Heart right ventricle (tissue), 16 donors: ENCODE results near the gene SULT1A2. TPM values are rescaled to one million over a fixed set of nuclear protein-coding genes. Genes with fewer than 3 reads are reported as not detected.

Experiments used
- ATAC-seq, 8 donors: fragments of 200-7000 bp; cut with Tn5 transposase; one replicate each; pipeline ENCODE4 v1.9.1; 2020; ENCODE audit warnings: mild to moderate bottlenecking in 8 of 8, moderate library complexity in 8 of 8, moderate number of reproducible peaks in 1 of 8
- DNase-seq, 2 donors: peaks; one replicate each; pipeline ENCODE4 v3.0.0-alpha.2; 2020
- H3K27ac ChIP-seq, 10 donors: fragments of 200-600 bp; sonication (generic) in 2 of 10; one replicate each; pipeline versions ENCODE4 v1.5.0 to v1.8.0; 2020 to 2022; ENCODE audit warnings: mild to moderate bottlenecking in 3 of 10
- H3K27me3 ChIP-seq, 7 donors: fragments of 200-600 bp; one replicate each; pipeline ENCODE4 v1.8.0; 2021 to 2022; ENCODE audit warnings: mild to moderate bottlenecking in 2 of 7
- H3K36me3 ChIP-seq, 9 donors: fragments of 200-600 bp; sonication (generic) in 1 of 9; one replicate each; pipeline versions ENCODE4 v1.5.0 to v1.8.0; 2020 to 2022; ENCODE audit warnings: mild to moderate bottlenecking in 2 of 9
- H3K4me1 ChIP-seq, 9 donors: fragments of 200-600 bp; sonication (generic) in 1 of 9; one replicate each; pipeline versions ENCODE4 v1.5.0 to v1.8.0; 2020 to 2022; ENCODE audit warnings: mild to moderate bottlenecking in 4 of 9
- H3K4me3 ChIP-seq, 10 donors: fragments of 200-600 bp; sonication (generic) in 2 of 10; one replicate each; pipeline versions ENCODE4 v1.5.0 to v1.8.0; 2020 to 2022; ENCODE audit warnings: mild to moderate bottlenecking in 7 of 10, moderate library complexity in 2 of 10
- H3K9me3 ChIP-seq, 11 donors: fragments of 200-600 bp in 10 of 11; sonication (generic) in 2 of 11; one replicate each; pipeline versions ENCODE4 v1.5.0 to v1.8.0; 2013 to 2022; ENCODE audit warnings: mild to moderate bottlenecking in 2 of 11, control low read depth in 1 of 11, moderate library complexity in 1 of 11
- WGBS, 2 donors: extraction: QIAGEN DNeasy Blood & Tissue Kit; methylation state at CpG; one replicate each; pipeline ENCODE4 v1.1.7; 2013; ENCODE audit warnings: inconsistent platforms in 1 of 2; 5-methylcytosine and 5-hydroxymethylcytosine counted together
- intact Hi-C, 10 donors: fragments of 100-400 bp; cut with DNase I; formaldehyde crosslinking; loops; one replicate each; pipeline versions ENCODE4 v1.11.1 to v1.14.2; 2022
- polyA plus RNA-seq, 2 donors: library from polyadenylated mRNA; stranded (reverse); fragments of 200-250 nt; gene quantifications; one replicate each; pipeline ENCODE4 v1.2.3, GENCODE V29; 2013
- total RNA-seq, 10 donors: library from RNA; stranded (reverse); fragmentation: NEBNext Ultra II Directional in 3 of 10; extraction: Animal tissue kit (Norgen Biotek cat#: 25700) in 3 of 10; gene quantifications; one replicate each; pipeline versions ENCODE4 v1.2.1 to v1.2.4, GENCODE V29; 2021 to 2023
- TF ChIP-seq, protein P1 (sequence below), 9 donors: fragments of 200-600 bp; sonication (generic) in 2 of 9; IDR thresholded peaks; one replicate each; pipeline versions ENCODE4 v1.5.0 to v1.8.0; 2021 to 2022; ENCODE audit warnings: antibody characterized with exemption in 9 of 9, mild to moderate bottlenecking in 5 of 9, moderate library complexity in 1 of 9
- donor health status: Arrhythmogenic right ventricular cardiomyopathy.
- donor health status: ischemic (EF 13 %, LVEDD 7.1; RV severe dilation, severe dysfunction).
- donor health status: healthy with polysubstance abuse.
- donor health status: DM: no; HTN: yes; CAD: no.
- donor health status: DM: no; HTN: no; CAD: no.
- donor health status: ischemic (EF 25% LVEDD 6.9; RV normal size, moderate dysfunction).
- donor health status: ischemic (EF 25% LVEDD 5.7; RV mildly dilated, moderate dysfunction).
- donor health status: healthy.
- donor health status: DM: yes; HTN: yes; CAD: no.
- donor health status: Ischemic cardiomyopathy.
- donor health status: ischemic (EF 35%, LVEDD 5.7; RV mildly dilated, moderate dysfunction).
- donor health status: nonischemic (EF 11% LVEDD 7.7; RV severe dilation, severe dysfunction).
- donor health status: DM: yes; HTN: yes; CAD: no.
- donor health status: PGD.
- donor health status: ischemic (EF 29% LVEDD 5.4; RV normal size, mild dysfunction).
- donor health status: nonischemic (EF 23%, LVEDD 6.1; RV moderate dilation, normal function).

Gene SULT1A2
- total and polyA plus RNA-seq, 12 donors = 0.24 to 1.7 (median 0.64) TPM

DNA sequence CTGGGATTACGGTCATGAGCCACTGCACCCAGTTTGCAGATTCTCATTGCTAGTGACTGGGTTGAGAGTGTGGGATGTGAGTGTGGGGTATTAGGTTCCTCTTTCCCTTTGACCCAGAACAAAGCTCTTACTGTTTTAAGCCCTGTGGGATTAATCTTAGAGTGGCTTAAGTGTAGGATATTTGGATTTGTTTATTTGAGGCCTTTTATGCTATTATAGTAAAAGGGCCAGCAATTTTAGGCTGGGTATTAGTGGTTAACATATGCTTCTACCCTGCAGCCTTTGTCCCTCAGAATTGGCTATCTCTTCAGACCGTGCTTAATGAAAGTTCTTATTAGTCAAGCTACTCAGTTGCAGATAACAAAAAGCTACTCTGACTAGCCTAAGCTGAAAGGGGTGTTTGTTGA, 39.9 kb downstream of the SULT1A2 start:
- Histone ChIP-seq H3K9me3 (no peaks in the 10 kb centered on the region), H3K27me3 (no peaks in the 10 kb centered on the region), H3K4me3 (no peak overlapping the region), H3K27ac (no peak overlapping the region), H3K36me3 (peaks cover 0 to 40% (median 7%) of the 10 kb centered on the region in 9 donors), H3K4me1 (peaks cover 8 to 38% (median 21%) of the 10 kb centered on the region in 9 donors)
- intact Hi-C loops = loop anchor here in 1 of 10 donors (10.0 kb wide), 2 partner anchors 62 to 388 kb away; partner anchors contain the start of genes APOBR and CLN3
- ATAC-seq (no peak), DNase-seq (no peak)
- WGBS, 2 donors = 71 to 81% methylated on average over 2 of the region's 2 CpGs
- TF ChIP-seq, protein P1, sequence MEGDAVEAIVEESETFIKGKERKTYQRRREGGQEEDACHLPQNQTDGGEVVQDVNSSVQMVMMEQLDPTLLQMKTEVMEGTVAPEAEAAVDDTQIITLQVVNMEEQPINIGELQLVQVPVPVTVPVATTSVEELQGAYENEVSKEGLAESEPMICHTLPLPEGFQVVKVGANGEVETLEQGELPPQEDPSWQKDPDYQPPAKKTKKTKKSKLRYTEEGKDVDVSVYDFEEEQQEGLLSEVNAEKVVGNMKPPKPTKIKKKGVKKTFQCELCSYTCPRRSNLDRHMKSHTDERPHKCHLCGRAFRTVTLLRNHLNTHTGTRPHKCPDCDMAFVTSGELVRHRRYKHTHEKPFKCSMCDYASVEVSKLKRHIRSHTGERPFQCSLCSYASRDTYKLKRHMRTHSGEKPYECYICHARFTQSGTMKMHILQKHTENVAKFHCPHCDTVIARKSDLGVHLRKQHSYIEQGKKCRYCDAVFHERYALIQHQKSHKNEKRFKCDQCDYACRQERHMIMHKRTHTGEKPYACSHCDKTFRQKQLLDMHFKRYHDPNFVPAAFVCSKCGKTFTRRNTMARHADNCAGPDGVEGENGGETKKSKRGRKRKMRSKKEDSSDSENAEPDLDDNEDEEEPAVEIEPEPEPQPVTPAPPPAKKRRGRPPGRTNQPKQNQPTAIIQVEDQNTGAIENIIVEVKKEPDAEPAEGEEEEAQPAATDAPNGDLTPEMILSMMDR (IDR thresholded peaks at IDR 0.05) = no peak

DNA sequence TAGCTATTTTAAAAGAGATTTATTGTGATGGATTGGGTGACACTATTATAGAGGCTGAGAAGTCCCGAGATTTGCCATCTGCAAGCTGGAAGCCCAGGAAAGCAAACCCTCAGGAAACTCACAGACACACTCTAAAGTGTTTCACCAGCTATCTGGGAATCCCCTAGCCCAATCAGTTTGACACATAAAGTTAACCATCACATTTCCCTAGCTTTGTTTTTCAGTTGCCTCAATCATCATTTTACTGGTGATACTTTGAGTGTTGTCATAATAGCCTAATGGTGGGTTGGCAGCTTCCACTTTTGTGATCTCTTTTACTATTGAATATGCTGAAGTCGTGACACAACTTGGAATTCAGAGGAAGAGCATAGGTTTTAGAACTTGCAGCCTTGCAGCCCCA, 41.3 kb downstream of the SULT1A2 start:
- TF ChIP-seq, protein P1 (IDR thresholded peaks at IDR 0.05) = no peak
- no peak overlapping the region for H3K4me3 ChIP-seq
- H3K9me3 ChIP-seq = no peaks in the 10 kb centered on the region
- intact Hi-C loops = loop anchor here in 2 of 10 donors (2.0 to 10.0 kb wide), 3 partner anchors 61 to 389 kb away; partner anchors contain the start of genes APOBR (in 1 of the 2) and CLN3 (in 1 of the 2)
- ATAC-seq = no peak
- H3K4me1 ChIP-seq = peaks cover 4 to 32% (median 11%) of the 10 kb centered on the region in 9 donors
- H3K36me3 ChIP-seq = peaks cover 0 to 40% (median 7%) of the 10 kb centered on the region in 9 donors
- 82 to 95% methylated on average over 2 of the region's 2 CpGs for WGBS, 2 donors
- DNase-seq = no peak
- H3K27me3 ChIP-seq = no peaks in the 10 kb centered on the region
- H3K27ac ChIP-seq = no peak overlapping the region

DNA sequence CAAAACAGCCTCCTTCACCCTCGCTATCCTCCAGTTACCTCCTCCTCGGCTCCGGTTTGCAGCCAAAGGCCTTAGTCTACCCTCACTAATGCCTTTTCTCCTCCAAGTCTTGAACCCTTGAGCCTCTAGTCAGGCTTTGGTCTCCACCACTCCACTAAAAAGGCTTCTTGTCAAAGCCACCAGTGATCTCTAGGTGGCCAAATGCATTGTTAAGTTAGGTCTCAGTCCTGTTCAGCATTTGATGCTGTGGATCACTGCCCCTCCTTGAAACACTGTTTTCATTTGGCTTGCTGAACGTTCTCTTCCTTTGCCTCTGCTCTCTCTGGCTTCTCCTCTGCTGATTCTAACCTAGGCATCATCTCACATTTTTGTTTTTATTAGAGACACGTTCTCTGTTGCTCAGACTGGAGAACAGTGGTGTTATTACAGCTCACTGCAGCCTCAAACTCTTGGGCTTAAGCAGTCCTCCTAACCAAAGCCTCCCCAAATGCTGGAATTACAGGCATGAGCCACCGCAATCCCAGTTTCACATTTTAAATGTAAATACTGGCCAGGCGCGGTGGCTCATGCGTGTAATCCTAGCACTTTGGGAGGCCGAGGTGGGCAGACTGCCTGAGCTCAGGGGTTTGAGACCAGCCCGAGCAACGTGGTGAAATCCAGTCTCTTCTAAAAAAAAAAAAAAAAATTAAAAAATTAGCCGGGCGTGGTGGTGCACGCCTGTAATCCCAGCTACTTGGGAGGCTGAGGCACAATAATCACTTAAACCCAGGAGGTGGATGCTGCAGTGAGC, 42.0 kb downstream of the SULT1A2 start:
- DNase-seq (no peak), ATAC-seq (no peak)
- TF ChIP-seq, protein P1 (IDR thresholded peaks at IDR 0.05) = no peak
- Histone ChIP-seq H3K4me1 (peaks cover 4 to 32% (median 11%) of the 10 kb centered on the region in 9 donors), H3K9me3 (no peaks in the 10 kb centered on the region), H3K27me3 (no peaks in the 10 kb centered on the region), H3K4me3 (peak overlapping the region; percentile 14 to 86 (median 67)), H3K27ac (peak overlapping the region in 9 of 10 donors; percentile 93 to 98 (median 98)), H3K36me3 (peaks cover 0 to 37% (median 7%) of the 10 kb centered on the region in 9 donors)
- intact Hi-C loops = loop anchor here in 5 of 10 donors (2.0 to 10.0 kb wide), 7 partner anchors 58 to 390 kb away; partner anchors contain the start of genes APOBR (in 2 of the 5) and CLN3 (in 2 of the 5)
- WGBS, 2 donors = 86 to 87% methylated on average over 15 of the region's 15 CpGs

DNA sequence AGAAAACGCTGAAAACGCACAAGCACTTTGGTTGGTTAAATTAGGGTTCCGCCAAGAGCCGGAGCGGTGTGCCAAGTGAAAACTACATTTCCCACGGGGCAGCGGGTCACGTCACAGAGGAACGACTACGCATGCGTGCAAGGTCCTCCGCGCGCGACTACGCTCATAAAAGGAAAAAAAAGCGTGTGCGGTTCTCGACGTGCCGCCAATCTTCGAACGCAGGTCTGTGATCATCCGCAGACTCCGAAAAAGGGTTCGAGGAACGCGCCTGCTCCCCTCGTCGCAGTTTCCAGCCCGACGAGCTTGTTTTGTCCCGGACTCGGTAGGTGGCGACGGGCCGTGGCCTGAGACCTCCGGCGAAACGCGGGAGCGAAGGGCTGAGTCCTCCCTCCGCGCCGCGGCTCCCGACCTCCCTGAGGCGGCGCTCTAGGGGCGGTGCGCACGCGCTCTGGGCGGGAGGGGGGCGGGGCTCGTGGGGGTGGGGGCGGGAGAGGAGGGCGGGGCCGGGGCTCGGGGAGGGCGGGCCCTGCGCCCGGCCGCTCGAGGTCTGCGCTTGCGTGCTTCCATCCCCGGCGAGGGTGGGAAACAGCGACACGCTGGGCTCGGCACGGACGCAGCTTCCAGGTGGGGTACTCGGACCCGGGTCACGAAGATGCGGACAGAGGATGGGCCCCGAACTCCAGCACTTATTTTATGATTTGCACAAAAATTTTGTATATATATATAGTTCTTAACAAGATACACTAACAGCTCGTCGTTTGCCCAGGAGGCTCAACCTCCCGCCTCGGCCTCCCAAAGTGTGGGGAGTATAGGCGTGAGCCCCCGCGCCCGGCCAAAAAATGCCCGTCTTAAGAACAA, 42.8 kb downstream of the SULT1A2 start, which contains the start of gene SGF29:
Gene SGF29, plus strand, starts transcription at position 145 of the 858 bp plus-strand sequence. CDS start 27,150 bp downstream, outside the sequence.
- TF ChIP-seq, protein P1 (IDR thresholded peaks at IDR 0.05) = peak in 8 of 9 donors; percentile 21 to 70 (median 38)

More for the DNA sequence above, 42.8 kb downstream of the SULT1A2 start, which contains the start of gene SGF29:
- Histone ChIP-seq H3K4me3 (peak within 1 kb of the TSS; percentile 14 to 86 (median 67)), H3K36me3 (peaks cover 0 to 29% (median 7%) of the 10 kb centered on the region in 9 donors), H3K27ac (peak within 1 kb of the TSS; percentile 93 to 98 (median 98)), H3K4me1 (peaks cover 4 to 32% (median 11%) of the 10 kb centered on the region in 9 donors), H3K27me3 (no peaks in the 10 kb centered on the region), H3K9me3 (no peaks in the 10 kb centered on the region)
- DNase-seq (peak; percentile 92 to 95), ATAC-seq (peak; percentile 96 to 98 (median 96))
- intact Hi-C loops = loop anchor here in 6 of 10 donors (1.0 to 10.0 kb wide), 8 partner anchors 57 to 391 kb away; partner anchors contain the start of genes CLN3 (in 3 of the 6) and APOBR (in 2 of the 6)
- 2 to 3% methylated on average over 84 to 88 of the region's 88 CpGs for WGBS, 2 donors
